ENCODE data around the gene LENG8.

DNA sequence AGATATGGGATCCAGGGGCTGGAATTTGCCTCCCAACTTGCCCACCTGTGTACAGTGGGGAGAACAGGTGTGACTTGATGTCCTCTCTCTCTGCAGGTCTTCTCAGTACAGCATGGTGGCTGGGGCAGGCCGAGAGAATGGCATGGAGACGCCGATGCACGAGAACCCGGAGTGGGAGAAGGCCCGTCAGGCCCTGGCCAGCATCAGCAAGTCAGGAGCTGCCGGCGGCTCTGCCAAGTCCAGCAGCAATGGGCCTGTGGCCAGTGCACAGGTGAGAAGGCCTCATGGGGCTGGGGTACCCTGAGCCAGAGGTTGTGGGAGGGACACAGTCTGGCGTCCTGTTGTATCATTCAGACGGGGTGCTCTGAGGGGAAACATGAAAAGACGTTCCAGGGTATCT lies 3.0 kb downstream of the LENG8 start:
- TF ChIP-seq SP1 (IDR thresholded peaks at IDR 0.05; ENCODE audit: low read depth, low read length) (no peak), POLR2AphosphoS5 (IDR thresholded peaks at IDR 0.05; ENCODE audit: low read depth, low read length) (no peak), POLR2A (IDR thresholded peaks at IDR 0.05; ENCODE audit: control extremely low read depth in 1 of 2, low read depth in 2 of 2, low read length in 2 of 2) (no peak)
- TF ChIP-seq, protein P1, sequence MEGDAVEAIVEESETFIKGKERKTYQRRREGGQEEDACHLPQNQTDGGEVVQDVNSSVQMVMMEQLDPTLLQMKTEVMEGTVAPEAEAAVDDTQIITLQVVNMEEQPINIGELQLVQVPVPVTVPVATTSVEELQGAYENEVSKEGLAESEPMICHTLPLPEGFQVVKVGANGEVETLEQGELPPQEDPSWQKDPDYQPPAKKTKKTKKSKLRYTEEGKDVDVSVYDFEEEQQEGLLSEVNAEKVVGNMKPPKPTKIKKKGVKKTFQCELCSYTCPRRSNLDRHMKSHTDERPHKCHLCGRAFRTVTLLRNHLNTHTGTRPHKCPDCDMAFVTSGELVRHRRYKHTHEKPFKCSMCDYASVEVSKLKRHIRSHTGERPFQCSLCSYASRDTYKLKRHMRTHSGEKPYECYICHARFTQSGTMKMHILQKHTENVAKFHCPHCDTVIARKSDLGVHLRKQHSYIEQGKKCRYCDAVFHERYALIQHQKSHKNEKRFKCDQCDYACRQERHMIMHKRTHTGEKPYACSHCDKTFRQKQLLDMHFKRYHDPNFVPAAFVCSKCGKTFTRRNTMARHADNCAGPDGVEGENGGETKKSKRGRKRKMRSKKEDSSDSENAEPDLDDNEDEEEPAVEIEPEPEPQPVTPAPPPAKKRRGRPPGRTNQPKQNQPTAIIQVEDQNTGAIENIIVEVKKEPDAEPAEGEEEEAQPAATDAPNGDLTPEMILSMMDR (IDR thresholded peaks at IDR 0.05; ENCODE audit: control extremely low read depth in 1 of 3, insufficient read depth in 1 of 3, low read depth in 1 of 3, low read length in 3 of 3), result no peak

Measured in H1 (cell line).